K562 (cell line): ENCODE data around the gene HCN3.

ENCODE experiments used
- MAFF ChIP-seq: IDR thresholded peaks from 2 replicates; pipeline ENCODE4 v1.6.1; 2012; ENCODE audit warnings: low read length, improper control_type of control experiment
- MXI1 ChIP-seq: IDR thresholded peaks from 2 replicates; pipeline ENCODE4 v1.6.1; 2011; ENCODE audit warnings: low read depth, mild to moderate bottlenecking, improper control_type of control experiment, low read length
- SETDB1 ChIP-seq: IDR thresholded peaks from one replicate; pipeline ENCODE4 v1.6.1; 2012; ENCODE audit warnings: low read length, control low read depth, inconsistent platforms
- SNRNP70 ChIP-seq: fragments of 200-400 bp; formaldehyde crosslinking; optimal IDR thresholded peaks from 2 replicates; pipeline ENCODE3; 2017; ENCODE audit warnings: low read depth, low read length
- TCF7L2 ChIP-seq: fragments of 150-350 bp; IDR thresholded peaks from 2 replicates; pipeline ENCODE4 v1.6.1; 2016; ENCODE audit warnings: low read depth, mild to moderate bottlenecking, low read length, moderate library complexity
- ZFP36 ChIP-seq: fragments of 150-350 bp; IDR thresholded peaks from 2 replicates; pipeline ENCODE4 v1.6.1; 2018; ENCODE audit warnings: low read length, low read depth; ENCODE audit not compliant: partially characterized antibody
- ZNF175 ChIP-seq: fragments of 200-800 bp; sonication (Bioruptor generic); IDR thresholded peaks from 2 replicates; pipeline ENCODE4 v1.6.1; 2016; ENCODE audit warnings: low read depth, mild to moderate bottlenecking, missing genetic modification characterization, missing compliant biosample characterization
- ZNF24 ChIP-seq: fragments of 450-650 bp; IDR thresholded peaks from 2 replicates; pipeline ENCODE4 v1.6.1; 2016
- TF ChIP-seq, protein P1 (sequence below): sonication (generic); formaldehyde crosslinking; IDR thresholded peaks from 2 replicates; pipeline ENCODE4 v1.8.1; 2023; ENCODE audit warnings: mild to moderate bottlenecking, missing genetic modification reagents
- TF ChIP-seq, protein P2 (sequence below): sonication (generic); formaldehyde crosslinking; IDR thresholded peaks from 2 replicates; pipeline ENCODE4 v1.8.1; 2022; ENCODE audit warnings: missing genetic modification reagents
- TF ChIP-seq, protein P3 (sequence below), 2 experiments: fragments of 450-650 bp; formaldehyde crosslinking in 1 of 2; IDR thresholded peaks; 2 replicates each; pipeline versions ENCODE4 v1.4.0 to v1.6.1; 2014 to 2020; ENCODE audit warnings: mild to moderate bottlenecking in 2 of 2, borderline replicate concordance in 1 of 2, low read depth in 1 of 2
- TF ChIP-seq, protein P4 (sequence below), 3 experiments: IDR thresholded peaks in 2 of 3; conservative IDR thresholded peaks in 1 of 3; 2 replicates each; pipeline ENCODE4 v1.5.1; 2011 to 2012; ENCODE audit warnings: low read length in 3 of 3, mild to moderate bottlenecking in 3 of 3, control low read depth in 2 of 3, improper control_type of control experiment in 1 of 3, inconsistent platforms in 1 of 3, low read depth in 1 of 3, mixed read lengths in 1 of 3, moderate library complexity in 1 of 3; ENCODE audit not compliant: insufficient read depth in 2 of 3
- TF ChIP-seq, protein P5 (sequence below): fragments of 450-650 bp; formaldehyde crosslinking; IDR thresholded peaks from 2 replicates; pipeline ENCODE4 v1.4.0; 2020; ENCODE audit warnings: mild to moderate bottlenecking, moderate library complexity
- TF ChIP-seq, protein P6 (sequence below), 2 experiments: fragments of 250-450 bp in 1 of 2; fragments of 450-650 bp in 1 of 2; sonication (Bioruptor Pico) in 1 of 2; IDR thresholded peaks; 2 replicates each; pipeline versions ENCODE4 v1.6.1 to v1.8.0; 2016 to 2021; ENCODE audit warnings: mild to moderate bottlenecking in 2 of 2, moderate library complexity in 2 of 2, missing compliant biosample characterization in 1 of 2, missing genetic modification characterization in 1 of 2

DNA sequence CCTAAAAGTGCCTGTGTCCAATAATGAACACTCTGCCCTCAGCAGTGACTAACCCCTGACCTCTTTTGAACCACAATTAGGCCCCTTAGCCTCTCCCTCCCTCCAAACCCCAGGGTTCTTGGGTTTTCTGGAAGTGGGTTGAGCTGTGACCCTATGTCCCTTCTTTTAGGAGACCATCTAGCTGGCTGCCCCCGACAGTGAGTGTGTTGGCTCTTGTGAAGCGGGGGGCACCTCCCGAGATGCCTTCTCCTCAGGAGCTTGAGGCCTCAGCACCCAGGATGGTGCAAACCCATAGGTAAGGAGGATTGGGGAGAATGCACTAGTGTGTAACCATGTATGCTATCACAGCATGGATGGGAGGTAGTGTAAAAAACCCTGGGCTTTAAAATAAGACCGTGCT is 50.7 kb downstream of the HCN3 start:
- no peak for TF ChIP-seq ZFP36
- TF ChIP-seq, protein P1, sequence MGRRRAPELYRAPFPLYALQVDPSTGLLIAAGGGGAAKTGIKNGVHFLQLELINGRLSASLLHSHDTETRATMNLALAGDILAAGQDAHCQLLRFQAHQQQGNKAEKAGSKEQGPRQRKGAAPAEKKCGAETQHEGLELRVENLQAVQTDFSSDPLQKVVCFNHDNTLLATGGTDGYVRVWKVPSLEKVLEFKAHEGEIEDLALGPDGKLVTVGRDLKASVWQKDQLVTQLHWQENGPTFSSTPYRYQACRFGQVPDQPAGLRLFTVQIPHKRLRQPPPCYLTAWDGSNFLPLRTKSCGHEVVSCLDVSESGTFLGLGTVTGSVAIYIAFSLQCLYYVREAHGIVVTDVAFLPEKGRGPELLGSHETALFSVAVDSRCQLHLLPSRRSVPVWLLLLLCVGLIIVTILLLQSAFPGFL: no peak
- TF ChIP-seq ZNF24: no peak
- TF ChIP-seq SNRNP70: no peak
- TF ChIP-seq, protein P2, sequence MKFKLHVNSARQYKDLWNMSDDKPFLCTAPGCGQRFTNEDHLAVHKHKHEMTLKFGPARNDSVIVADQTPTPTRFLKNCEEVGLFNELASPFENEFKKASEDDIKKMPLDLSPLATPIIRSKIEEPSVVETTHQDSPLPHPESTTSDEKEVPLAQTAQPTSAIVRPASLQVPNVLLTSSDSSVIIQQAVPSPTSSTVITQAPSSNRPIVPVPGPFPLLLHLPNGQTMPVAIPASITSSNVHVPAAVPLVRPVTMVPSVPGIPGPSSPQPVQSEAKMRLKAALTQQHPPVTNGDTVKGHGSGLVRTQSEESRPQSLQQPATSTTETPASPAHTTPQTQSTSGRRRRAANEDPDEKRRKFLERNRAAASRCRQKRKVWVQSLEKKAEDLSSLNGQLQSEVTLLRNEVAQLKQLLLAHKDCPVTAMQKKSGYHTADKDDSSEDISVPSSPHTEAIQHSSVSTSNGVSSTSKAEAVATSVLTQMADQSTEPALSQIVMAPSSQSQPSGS (CRISPR knock-in tag): no peak
- TF ChIP-seq, protein P3, sequence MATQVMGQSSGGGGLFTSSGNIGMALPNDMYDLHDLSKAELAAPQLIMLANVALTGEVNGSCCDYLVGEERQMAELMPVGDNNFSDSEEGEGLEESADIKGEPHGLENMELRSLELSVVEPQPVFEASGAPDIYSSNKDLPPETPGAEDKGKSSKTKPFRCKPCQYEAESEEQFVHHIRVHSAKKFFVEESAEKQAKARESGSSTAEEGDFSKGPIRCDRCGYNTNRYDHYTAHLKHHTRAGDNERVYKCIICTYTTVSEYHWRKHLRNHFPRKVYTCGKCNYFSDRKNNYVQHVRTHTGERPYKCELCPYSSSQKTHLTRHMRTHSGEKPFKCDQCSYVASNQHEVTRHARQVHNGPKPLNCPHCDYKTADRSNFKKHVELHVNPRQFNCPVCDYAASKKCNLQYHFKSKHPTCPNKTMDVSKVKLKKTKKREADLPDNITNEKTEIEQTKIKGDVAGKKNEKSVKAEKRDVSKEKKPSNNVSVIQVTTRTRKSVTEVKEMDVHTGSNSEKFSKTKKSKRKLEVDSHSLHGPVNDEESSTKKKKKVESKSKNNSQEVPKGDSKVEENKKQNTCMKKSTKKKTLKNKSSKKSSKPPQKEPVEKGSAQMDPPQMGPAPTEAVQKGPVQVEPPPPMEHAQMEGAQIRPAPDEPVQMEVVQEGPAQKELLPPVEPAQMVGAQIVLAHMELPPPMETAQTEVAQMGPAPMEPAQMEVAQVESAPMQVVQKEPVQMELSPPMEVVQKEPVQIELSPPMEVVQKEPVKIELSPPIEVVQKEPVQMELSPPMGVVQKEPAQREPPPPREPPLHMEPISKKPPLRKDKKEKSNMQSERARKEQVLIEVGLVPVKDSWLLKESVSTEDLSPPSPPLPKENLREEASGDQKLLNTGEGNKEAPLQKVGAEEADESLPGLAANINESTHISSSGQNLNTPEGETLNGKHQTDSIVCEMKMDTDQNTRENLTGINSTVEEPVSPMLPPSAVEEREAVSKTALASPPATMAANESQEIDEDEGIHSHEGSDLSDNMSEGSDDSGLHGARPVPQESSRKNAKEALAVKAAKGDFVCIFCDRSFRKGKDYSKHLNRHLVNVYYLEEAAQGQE (IDR thresholded peaks at IDR 0.05; ENCODE audit: borderline replicate concordance): no peak
- TF ChIP-seq, protein P3 (CRISPR knock-in tag; IDR thresholded peaks at IDR 0.05; ENCODE audit: low read depth): no peak
- TF ChIP-seq, protein P4, sequence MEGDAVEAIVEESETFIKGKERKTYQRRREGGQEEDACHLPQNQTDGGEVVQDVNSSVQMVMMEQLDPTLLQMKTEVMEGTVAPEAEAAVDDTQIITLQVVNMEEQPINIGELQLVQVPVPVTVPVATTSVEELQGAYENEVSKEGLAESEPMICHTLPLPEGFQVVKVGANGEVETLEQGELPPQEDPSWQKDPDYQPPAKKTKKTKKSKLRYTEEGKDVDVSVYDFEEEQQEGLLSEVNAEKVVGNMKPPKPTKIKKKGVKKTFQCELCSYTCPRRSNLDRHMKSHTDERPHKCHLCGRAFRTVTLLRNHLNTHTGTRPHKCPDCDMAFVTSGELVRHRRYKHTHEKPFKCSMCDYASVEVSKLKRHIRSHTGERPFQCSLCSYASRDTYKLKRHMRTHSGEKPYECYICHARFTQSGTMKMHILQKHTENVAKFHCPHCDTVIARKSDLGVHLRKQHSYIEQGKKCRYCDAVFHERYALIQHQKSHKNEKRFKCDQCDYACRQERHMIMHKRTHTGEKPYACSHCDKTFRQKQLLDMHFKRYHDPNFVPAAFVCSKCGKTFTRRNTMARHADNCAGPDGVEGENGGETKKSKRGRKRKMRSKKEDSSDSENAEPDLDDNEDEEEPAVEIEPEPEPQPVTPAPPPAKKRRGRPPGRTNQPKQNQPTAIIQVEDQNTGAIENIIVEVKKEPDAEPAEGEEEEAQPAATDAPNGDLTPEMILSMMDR (IDR thresholded peaks at IDR 0.05 in 2 of 3, conservative IDR thresholded peaks at IDR 0.05 in 1 of 3; ENCODE audit: insufficient read depth in 2 of 3, low read depth in 1 of 3, low read length in 3 of 3): no peak
- TF ChIP-seq, protein P5, sequence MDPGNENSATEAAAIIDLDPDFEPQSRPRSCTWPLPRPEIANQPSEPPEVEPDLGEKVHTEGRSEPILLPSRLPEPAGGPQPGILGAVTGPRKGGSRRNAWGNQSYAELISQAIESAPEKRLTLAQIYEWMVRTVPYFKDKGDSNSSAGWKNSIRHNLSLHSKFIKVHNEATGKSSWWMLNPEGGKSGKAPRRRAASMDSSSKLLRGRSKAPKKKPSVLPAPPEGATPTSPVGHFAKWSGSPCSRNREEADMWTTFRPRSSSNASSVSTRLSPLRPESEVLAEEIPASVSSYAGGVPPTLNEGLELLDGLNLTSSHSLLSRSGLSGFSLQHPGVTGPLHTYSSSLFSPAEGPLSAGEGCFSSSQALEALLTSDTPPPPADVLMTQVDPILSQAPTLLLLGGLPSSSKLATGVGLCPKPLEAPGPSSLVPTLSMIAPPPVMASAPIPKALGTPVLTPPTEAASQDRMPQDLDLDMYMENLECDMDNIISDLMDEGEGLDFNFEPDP (CRISPR knock-in tag): no peak
- TF ChIP-seq SETDB1: no peak
- no peak for TF ChIP-seq MAFF
- TF ChIP-seq, protein P6, sequence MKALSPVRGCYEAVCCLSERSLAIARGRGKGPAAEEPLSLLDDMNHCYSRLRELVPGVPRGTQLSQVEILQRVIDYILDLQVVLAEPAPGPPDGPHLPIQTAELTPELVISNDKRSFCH (CRISPR knock-in tag; IDR thresholded peaks at IDR 0.05): no peak
- TF ChIP-seq, protein P6 (tag; IDR thresholded peaks at IDR 0.05): no peak
- TF ChIP-seq ZNF175 (CRISPR knock-in tag): no peak
- no peak for TF ChIP-seq TCF7L2
- TF ChIP-seq MXI1: no peak
